Stimulated activated CD4-positive, alpha-beta T cell treated with anti-CD3 and anti-CD28 coated beads, Interleukin-4, amount 100 ng/mL, for 48 hours (primary cell): ENCODE measurements around the gene ALB.
"Not testable (repeated sequence)": the region's sequence is repeated elsewhere in the genome, so short reads cannot be mapped to it uniquely, and the experiment has no call there.

Source experiments
- DNase-seq, 2 donors: peaks; one replicate each; pipeline ENCODE4 v3.0.0-alpha.2; 2020; ENCODE audit warnings: low read depth in 2 of 2

ALB gene

GRCh38 chr4:73404042-73404441, at the start of gene ALB:
Gene ALB (plus strand): TSS chr4:73404287. CDS start chr4:73404328, 41 bp downstream.
- no peak for DNase-seq

- DNase-seq = not testable (repeated sequence)
These were observed 46.9 kb upstream of the ALB start for GRCh38 chr4:73357174-73357573.

- not testable (repeated sequence) for DNase-seq
These were observed 34.4 kb upstream of the ALB start for GRCh38 chr4:73369506-73370199.

- DNase-seq = no peak
These were observed 28.8 kb upstream of the ALB start for GRCh38 chr4:73375328-73375741.

GRCh38 chr4:73376251-73376650, 27.8 kb upstream of the ALB start:
- DNase-seq = no peak

- DNase-seq = no peak
These were observed 27.1 kb upstream of the ALB start for GRCh38 chr4:73376976-73377375.

- no peak for DNase-seq
These were observed 25.2 kb upstream of the ALB start for GRCh38 chr4:73378887-73379286.

GRCh38 chr4:73379946-73380345, 24.1 kb upstream of the ALB start:
- no peak for DNase-seq

- DNase-seq = no peak
These were observed 22.9 kb upstream of the ALB start for GRCh38 chr4:73381214-73381613.

- DNase-seq = no peak
These were observed 20.6 kb upstream of the ALB start for GRCh38 chr4:73383452-73383851.

GRCh38 chr4:73387552-73387951, 16.5 kb upstream of the ALB start:
- DNase-seq = no peak

GRCh38 chr4:73388887-73389286, 15.2 kb upstream of the ALB start:
- no peak for DNase-seq

- not testable (repeated sequence) for DNase-seq
These were observed 14.4 kb upstream of the ALB start for GRCh38 chr4:73389663-73390062.

GRCh38 chr4:73391774-73392173, 12.3 kb upstream of the ALB start:
- DNase-seq = no peak

GRCh38 chr4:73392936-73393335, 11.2 kb upstream of the ALB start:
- no peak for DNase-seq

- no peak for DNase-seq
These were observed 7.8 kb upstream of the ALB start for GRCh38 chr4:73396304-73396703.

- DNase-seq = no peak
These were observed 6.8 kb upstream of the ALB start for GRCh38 chr4:73396993-73397972.

- DNase-seq = no peak
These were observed 2.7 kb upstream of the ALB start for GRCh38 chr4:73401412-73401811.

- DNase-seq = no peak
These were observed 370 bp downstream of the ALB start for GRCh38 chr4:73404457-73404856.

GRCh38 chr4:73405138-73405537, 1.1 kb downstream of the ALB start:
- DNase-seq = no peak

- no peak for DNase-seq
These were observed 2.4 kb downstream of the ALB start for GRCh38 chr4:73406548-73406875.

- DNase-seq = no peak
These were observed 3.2 kb downstream of the ALB start for GRCh38 chr4:73407227-73407673.
